K562 (cell line): ENCODE results near the gene OMG. TPM values are rescaled to one million over a fixed set of nuclear protein-coding genes. Genes with fewer than 3 reads are reported as not detected.

Experiments
- ATF4 ChIP-seq: fragments of 450-650 bp; formaldehyde crosslinking; IDR thresholded peaks from 2 replicates; pipeline ENCODE4 v1.4.0; 2022; ENCODE audit warnings: mild to moderate bottlenecking, moderate library complexity
- CREB5 ChIP-seq: fragments of 250-450 bp; sonication (Bioruptor Pico); IDR thresholded peaks from 2 replicates; pipeline ENCODE4 v1.5.0; 2020; ENCODE audit warnings: mild to moderate bottlenecking
- E4F1 ChIP-seq: fragments of 250-450 bp; sonication (Bioruptor Pico); IDR thresholded peaks from 2 replicates; pipeline ENCODE4 v1.5.0; 2021; ENCODE audit warnings: mild to moderate bottlenecking, borderline replicate concordance
- HOMEZ ChIP-seq: fragments of 250-450 bp; sonication (Bioruptor Pico); IDR thresholded peaks from 2 replicates; pipeline ENCODE4 v1.4.0; 2020; ENCODE audit warnings: mild to moderate bottlenecking, moderate library complexity
- TRIM24 ChIP-seq, 2 experiments: fragments of 450-650 bp; IDR thresholded peaks; 2 replicates each; pipeline ENCODE4 v1.6.1; 2016
- ZNF316 ChIP-seq: fragments of 450-650 bp; IDR thresholded peaks from 2 replicates; pipeline ENCODE4 v1.6.1; 2016
- ZNF407 ChIP-seq: fragments of 450-650 bp; IDR thresholded peaks from 2 replicates; pipeline ENCODE4 v1.6.1; 2016; ENCODE audit warnings: low read depth
- ZNF740 ChIP-seq, 3 experiments: fragments of 200-800 bp in 1 of 3; sonication (Bioruptor generic) in 1 of 3; sonication (generic) in 1 of 3; formaldehyde crosslinking in 1 of 3; IDR thresholded peaks; 2 replicates each; pipeline versions ENCODE4 v1.6.1 to v1.8.0; 2016 to 2022; ENCODE audit warnings: mild to moderate bottlenecking in 2 of 3, missing compliant biosample characterization in 2 of 3, missing genetic modification characterization in 2 of 3, missing genetic modification reagents in 1 of 3
- polyA plus RNA-seq, 8 experiments: library from polyadenylated mRNA; depleted of rRNA in 4 of 8; stranded (reverse) in 5 of 8; unstranded in 3 of 8; fragments of >200 nt; fragmentation: Nextera tagmentation in 2 of 8; fragmentation: Illumina TruSeq in 1 of 8; extraction: Ambion mirVana in 2 of 8; extraction: Trizol in 1 of 8; gene quantifications; 2 replicates each; pipeline versions ENCODE4 v1.2.1 to v1.2.3, GENCODE V29; 2011 to 2014; ENCODE audit warnings: inconsistent platforms in 1 of 8, missing spikeins in 1 of 8
- total RNA-seq, 7 experiments: library from RNA; depleted of rRNA in 6 of 7; stranded (reverse); fragments of >200 nt in 6 of 7; fragmentation: Illumina TruSeq in 2 of 7; extraction: Trizol in 2 of 7; gene quantifications; 2 replicates each; pipeline versions ENCODE4 v1.2.1 to v1.2.3, GENCODE V29; 2011 to 2021; ENCODE audit warnings: low replicate concordance in 1 of 7

OMG gene
- total and polyA plus RNA-seq, 9 of the 15 experiments (the other 6 are each of a cell fraction or from before 2014, with no cell fraction given) = 0.41 TPM; not detected in 8

- TF ChIP-seq ZNF407 (no peak), ATF4 (CRISPR knock-in tag) (no peak), HOMEZ (CRISPR knock-in tag) (no peak), TRIM24 (IDR thresholded peaks at IDR 0.05) (peak; percentile 43 to 83; a peak in 3 of 4 replicates), E4F1 (CRISPR knock-in tag) (no peak), ZNF316 (peak; percentile 16; the same call in 1 of the 2 replicates), ZNF740 (CRISPR knock-in tag; IDR thresholded peaks at IDR 0.05) (no peak), ZNF740 (tag; IDR thresholded peaks at IDR 0.05) (no peak), CREB5 (no peak)
These were observed 43.0 kb upstream of the OMG start (continued) for GRCh38 chr17:31339906-31340661.
